ENCODE results near the gene IGSF21. TPM values are rescaled to one million over a fixed set of nuclear protein-coding genes. Genes with fewer than 3 reads are reported as not detected.

The IGSF21 gene
- total RNA-seq, 2 experiments from 2014 or later: not detected

DNA sequence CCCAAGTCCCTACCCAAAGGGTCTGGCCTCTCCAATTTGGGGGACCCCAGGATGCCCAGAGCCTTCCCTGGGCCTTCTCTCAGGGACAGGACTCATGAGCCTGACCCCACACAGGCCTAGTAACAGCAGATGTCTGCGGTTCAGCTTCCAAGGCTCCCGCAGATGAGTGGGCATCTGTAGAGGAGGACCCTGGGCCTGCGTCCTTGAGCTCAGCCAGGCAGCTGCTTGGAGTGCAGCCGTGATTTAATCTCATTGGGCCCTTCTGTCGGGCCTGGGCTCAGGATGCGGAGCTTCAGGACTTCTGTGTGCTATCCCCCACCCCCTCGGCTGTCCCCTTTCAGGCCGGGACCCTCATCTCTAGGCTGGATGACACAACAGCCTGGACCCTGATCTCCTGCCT, 35.4 kb downstream of the IGSF21 start:
- CTCF ChIA-PET: no interaction called here
- no peaks in the 10 kb centered on the region for H3K9me3 Mint-ChIP-seq
- no peak for DNase-seq
- no peak overlapping the region for H3K27ac Mint-ChIP-seq
- intact Hi-C loops (cut with micrococcal nuclease): no loop called here
- H3K36me3 Mint-ChIP-seq (ENCODE audit: low read depth): no peaks in the 10 kb centered on the region
- POLR2A ChIA-PET: no interaction called here
- H3K4me1 Mint-ChIP-seq (ENCODE audit: low read depth): no peaks in the 10 kb centered on the region
- no peak overlapping the region for H3K4me3 Mint-ChIP-seq
- no peak for ATAC-seq
- peaks cover 3% of the 10 kb centered on the region for H3K27me3 Mint-ChIP-seq
- TF ChIP-seq, protein P1, sequence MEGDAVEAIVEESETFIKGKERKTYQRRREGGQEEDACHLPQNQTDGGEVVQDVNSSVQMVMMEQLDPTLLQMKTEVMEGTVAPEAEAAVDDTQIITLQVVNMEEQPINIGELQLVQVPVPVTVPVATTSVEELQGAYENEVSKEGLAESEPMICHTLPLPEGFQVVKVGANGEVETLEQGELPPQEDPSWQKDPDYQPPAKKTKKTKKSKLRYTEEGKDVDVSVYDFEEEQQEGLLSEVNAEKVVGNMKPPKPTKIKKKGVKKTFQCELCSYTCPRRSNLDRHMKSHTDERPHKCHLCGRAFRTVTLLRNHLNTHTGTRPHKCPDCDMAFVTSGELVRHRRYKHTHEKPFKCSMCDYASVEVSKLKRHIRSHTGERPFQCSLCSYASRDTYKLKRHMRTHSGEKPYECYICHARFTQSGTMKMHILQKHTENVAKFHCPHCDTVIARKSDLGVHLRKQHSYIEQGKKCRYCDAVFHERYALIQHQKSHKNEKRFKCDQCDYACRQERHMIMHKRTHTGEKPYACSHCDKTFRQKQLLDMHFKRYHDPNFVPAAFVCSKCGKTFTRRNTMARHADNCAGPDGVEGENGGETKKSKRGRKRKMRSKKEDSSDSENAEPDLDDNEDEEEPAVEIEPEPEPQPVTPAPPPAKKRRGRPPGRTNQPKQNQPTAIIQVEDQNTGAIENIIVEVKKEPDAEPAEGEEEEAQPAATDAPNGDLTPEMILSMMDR (IDR thresholded peaks at IDR 0.05): no peak

DNA sequence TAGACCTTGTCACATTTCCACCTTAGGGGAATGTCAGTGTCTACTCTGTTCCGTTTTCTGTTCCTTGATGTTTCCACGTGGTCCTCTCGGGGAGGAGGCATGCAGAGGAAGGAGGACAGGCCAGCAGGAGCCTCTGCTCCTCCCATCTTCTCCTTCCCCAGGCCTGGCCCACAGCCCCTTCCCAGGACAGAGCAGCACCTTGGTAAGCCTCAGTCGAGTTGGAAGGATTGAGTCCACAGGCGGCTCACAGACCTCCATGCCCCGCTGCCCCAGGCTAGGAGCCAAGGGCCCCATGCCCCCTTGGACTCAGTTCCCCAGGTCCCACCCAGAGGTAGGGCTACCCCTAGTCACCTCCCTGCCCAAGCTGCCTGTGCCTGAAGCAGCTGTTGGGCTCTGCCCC, 36.5 kb downstream of the IGSF21 start:
- TF ChIP-seq, protein P1 (IDR thresholded peaks at IDR 0.05): no peak
- H3K4me3 Mint-ChIP-seq: no peak overlapping the region
- H3K9me3 Mint-ChIP-seq: no peaks in the 10 kb centered on the region
- ChIA-PET CTCF (no interaction called here), POLR2A (no interaction called here)
- ATAC-seq: no peak
- H3K4me1 Mint-ChIP-seq (ENCODE audit: low read depth): no peaks in the 10 kb centered on the region
- intact Hi-C loops (cut with micrococcal nuclease): no loop called here
- H3K36me3 Mint-ChIP-seq (ENCODE audit: low read depth): no peaks in the 10 kb centered on the region
- H3K27me3 Mint-ChIP-seq: peaks cover 3% of the 10 kb centered on the region
- DNase-seq: no peak
- H3K27ac Mint-ChIP-seq: no peak overlapping the region

- no peaks in the 10 kb centered on the region for H3K9me3 Mint-ChIP-seq
- DNase-seq (no peak), ATAC-seq (no peak)
- no peaks in the 10 kb centered on the region for H3K36me3 Mint-ChIP-seq (ENCODE audit: low read depth)
- CTCF ChIA-PET: no interaction called here
- intact Hi-C loops (cut with micrococcal nuclease): no loop called here
- peaks cover 3% of the 10 kb centered on the region for H3K27me3 Mint-ChIP-seq
- no peak overlapping the region for H3K4me3 Mint-ChIP-seq
- H3K4me1 Mint-ChIP-seq (ENCODE audit: low read depth): no peaks in the 10 kb centered on the region
- POLR2A ChIA-PET: no interaction called here
- TF ChIP-seq, protein P1 (IDR thresholded peaks at IDR 0.05): no peak
- H3K27ac Mint-ChIP-seq: no peak overlapping the region
These were observed 37.5 kb downstream of the IGSF21 start for GRCh38 chr1:18144916-18145647.

DNA sequence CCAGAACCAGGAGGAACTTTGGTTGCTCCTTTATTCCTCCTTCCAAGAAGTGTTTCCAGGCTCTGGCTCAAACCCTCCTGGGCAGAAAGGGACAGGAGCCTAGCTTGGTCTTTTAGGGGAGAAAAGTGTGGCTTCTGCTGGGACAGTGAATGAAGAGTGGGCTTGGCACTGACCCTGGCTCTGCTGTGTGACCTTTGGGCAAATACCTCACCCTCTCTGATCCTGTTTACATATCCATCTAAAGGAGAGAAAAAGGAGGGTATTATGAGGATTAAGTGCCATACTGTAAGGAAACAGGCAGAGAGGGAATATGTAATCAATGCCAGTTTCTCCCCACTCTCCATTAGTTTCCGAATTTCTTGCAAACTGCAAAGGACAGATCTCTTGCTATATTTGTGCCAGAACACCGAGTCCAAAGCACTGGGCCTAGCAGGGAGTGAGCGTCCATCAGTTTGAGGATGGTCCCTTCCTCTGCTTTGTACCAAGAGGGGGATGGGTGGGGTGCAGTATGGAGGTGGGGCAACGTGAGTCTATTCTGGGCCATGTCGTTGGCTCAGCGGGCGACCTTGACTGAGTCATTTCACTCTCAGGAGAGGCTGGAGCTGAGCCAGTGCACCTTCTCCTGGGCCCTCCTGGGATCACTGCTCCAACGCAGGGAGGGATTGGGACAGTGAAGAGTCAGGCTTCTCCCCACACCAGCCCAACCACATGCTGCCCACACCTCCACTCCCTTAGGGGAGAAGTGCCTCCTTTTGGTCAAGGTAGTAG, 38.4 kb downstream of the IGSF21 start:
- peaks cover 3% of the 10 kb centered on the region for H3K27me3 Mint-ChIP-seq
- no peak overlapping the region for H3K27ac Mint-ChIP-seq
- intact Hi-C loops (cut with micrococcal nuclease): no loop called here
- no peak for ATAC-seq
- no peaks in the 10 kb centered on the region for H3K4me1 Mint-ChIP-seq (ENCODE audit: low read depth)
- H3K9me3 Mint-ChIP-seq: no peaks in the 10 kb centered on the region
- TF ChIP-seq, protein P1 (IDR thresholded peaks at IDR 0.05): no peak
- DNase-seq: no peak
- ChIA-PET POLR2A (no interaction called here), CTCF (no interaction called here)
- no peak overlapping the region for H3K4me3 Mint-ChIP-seq
- no peaks in the 10 kb centered on the region for H3K36me3 Mint-ChIP-seq (ENCODE audit: low read depth)

DNA sequence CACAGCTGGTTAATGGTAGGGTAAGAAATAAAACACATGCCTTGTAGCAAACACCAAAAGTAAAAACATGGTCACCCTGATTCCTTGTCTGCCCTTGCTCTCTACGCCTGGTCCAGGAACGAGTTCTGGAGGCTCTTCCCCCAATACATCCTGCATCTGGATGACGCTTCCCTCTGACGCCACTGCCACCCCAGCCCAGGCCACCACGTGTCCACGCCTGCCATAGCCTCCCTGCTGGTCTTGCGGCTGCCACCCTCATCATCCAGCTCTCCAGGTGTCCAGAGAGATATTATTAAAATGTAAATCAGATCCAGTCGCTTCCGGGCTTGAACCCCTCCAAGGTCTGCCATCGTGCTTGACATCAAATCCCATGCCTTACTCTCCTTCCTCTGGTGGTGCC, 39.3 kb downstream of the IGSF21 start:
- no peak overlapping the region for H3K4me3 Mint-ChIP-seq
- no peaks in the 10 kb centered on the region for H3K9me3 Mint-ChIP-seq
- TF ChIP-seq, protein P1 (IDR thresholded peaks at IDR 0.05): no peak
- H3K27me3 Mint-ChIP-seq: no peaks in the 10 kb centered on the region
- ATAC-seq (no peak), DNase-seq (no peak)
- H3K4me1 Mint-ChIP-seq (ENCODE audit: low read depth): no peaks in the 10 kb centered on the region
- H3K36me3 Mint-ChIP-seq (ENCODE audit: low read depth): no peaks in the 10 kb centered on the region
- intact Hi-C loops (cut with micrococcal nuclease): no loop called here
- ChIA-PET CTCF (no interaction called here), POLR2A (no interaction called here)
- no peak overlapping the region for H3K27ac Mint-ChIP-seq

All from activated CD8-positive, alpha-beta T cell treated with anti-CD3 and anti-CD28 coated beads for 36 hours (primary cell).